Loucy (cell line): ENCODE results near the gene HEPACAM.

Experiments
- H2AFZ ChIP-seq: fragments of 200-600 bp; sonication (generic); 2 replicates; pipeline ENCODE4 v1.6.0; 2016; ENCODE audit warnings: antibody characterized with exemption, mild to moderate bottlenecking, low read length, moderate library complexity
- H3F3A ChIP-seq: fragments of 200-600 bp; 2 replicates; pipeline ENCODE4 v1.6.0; 2016; ENCODE audit warnings: antibody characterized with exemption, low read depth, mild to moderate bottlenecking
- H3K27me3 ChIP-seq: fragments of 200-600 bp; sonication (generic); 2 replicates; pipeline ENCODE4 v1.6.1; 2014; ENCODE audit warnings: low read length, mild to moderate bottlenecking; ENCODE audit not compliant: insufficient read depth, poor library complexity, severe bottlenecking
- H3K36me3 ChIP-seq: fragments of 200-600 bp; sonication (generic); 2 replicates; pipeline ENCODE4 v1.6.1; 2016; ENCODE audit warnings: low read length; ENCODE audit not compliant: insufficient read depth
- H3K4me1 ChIP-seq: fragments of 200-600 bp; sonication (generic); 2 replicates; pipeline ENCODE4 v1.5.1; 2014; ENCODE audit warnings: low read length, mild to moderate bottlenecking; ENCODE audit not compliant: insufficient read depth, poor library complexity, severe bottlenecking
- H3K4me2 ChIP-seq: fragments of 200-600 bp; sonication (generic); 2 replicates; pipeline ENCODE4 v1.6.0; 2014; ENCODE audit warnings: antibody characterized with exemption, low read length, low read depth, mild to moderate bottlenecking; ENCODE audit not compliant: poor library complexity, severe bottlenecking
- H3K4me3 ChIP-seq: fragments of 200-600 bp; sonication (generic); 2 replicates; pipeline ENCODE4 v1.5.1; 2014; ENCODE audit warnings: low read length, mild to moderate bottlenecking, mixed read lengths; ENCODE audit not compliant: poor library complexity, severe bottlenecking
- H3K79me2 ChIP-seq: fragments of 200-600 bp; sonication (generic); 2 replicates; pipeline ENCODE4 v1.6.1; 2014; ENCODE audit warnings: low read length; ENCODE audit not compliant: insufficient read depth
- H3K9ac ChIP-seq: fragments of 200-600 bp; sonication (generic); 2 replicates; pipeline ENCODE4 v1.6.0; 2014; ENCODE audit warnings: mild to moderate bottlenecking, low read depth, low read length, moderate library complexity; ENCODE audit not compliant: poor library complexity, severe bottlenecking
- H3K9me2 ChIP-seq: fragments of 200-600 bp; sonication (generic); replicated peaks from 2 replicates; pipeline ENCODE4 v1.6.1; 2016; ENCODE audit warnings: low read depth, low read length, mixed read lengths
- H3K9me3 ChIP-seq: fragments of 200-600 bp; sonication (generic); 2 replicates; pipeline ENCODE4 v1.6.1; 2014; ENCODE audit warnings: mild to moderate bottlenecking, antibody characterized with exemption, low read length, low read depth; ENCODE audit not compliant: insufficient read depth
- H4K20me1 ChIP-seq: fragments of 200-600 bp; sonication (generic); 2 replicates; pipeline ENCODE4 v1.6.0; 2014; ENCODE audit warnings: antibody characterized with exemption, low read length, mild to moderate bottlenecking; ENCODE audit not compliant: insufficient read depth, poor library complexity, severe bottlenecking
- CTCF ChIP-seq: fragments of 200-600 bp; sonication (generic); conservative IDR thresholded peaks from 2 replicates; pipeline ENCODE4 v1.5.1; 2014; ENCODE audit warnings: mild to moderate bottlenecking, antibody characterized with exemption, low read length
- EZH2phosphoT487 ChIP-seq: fragments of 200-600 bp; IDR thresholded peaks from 2 replicates; pipeline ENCODE4 v1.6.1; 2018; ENCODE audit warnings: antibody characterized with exemption, mild to moderate bottlenecking, moderate library complexity, borderline replicate concordance

HEPACAM gene

GRCh38 chr11:124878759-124879492, 56.9 kb downstream of the HEPACAM start:
- H2AFZ ChIP-seq: no peak overlapping the region
- TF ChIP-seq CTCF: no peak
- no peak for TF ChIP-seq EZH2phosphoT487
- H3K79me2 ChIP-seq: no peaks in the 10 kb centered on the region
- no peak overlapping the region for H3K9ac ChIP-seq
- peaks cover 15% of the 10 kb centered on the region for H3K4me1 ChIP-seq
- no peaks in the 10 kb centered on the region for H3K9me3 ChIP-seq
- no peaks in the 10 kb centered on the region for H3F3A ChIP-seq
- no peak overlapping the region for H3K4me3 ChIP-seq
- H3K36me3 ChIP-seq: no peaks in the 10 kb centered on the region
- no peaks in the 10 kb centered on the region for H3K27me3 ChIP-seq
- no peak overlapping the region for H3K4me2 ChIP-seq
- H4K20me1 ChIP-seq: no peaks in the 10 kb centered on the region
- H3K9me2 ChIP-seq: no peaks in the 10 kb centered on the region

- no peaks in the 10 kb centered on the region for H3K79me2 ChIP-seq
- H3F3A ChIP-seq: no peaks in the 10 kb centered on the region
- H3K9ac ChIP-seq: no peak overlapping the region
- H3K9me2 ChIP-seq: no peaks in the 10 kb centered on the region
- H3K27me3 ChIP-seq: no peaks in the 10 kb centered on the region
- H4K20me1 ChIP-seq: no peaks in the 10 kb centered on the region
- peaks cover 15% of the 10 kb centered on the region for H3K4me1 ChIP-seq
- TF ChIP-seq CTCF (no peak), EZH2phosphoT487 (no peak)
- H3K4me2 ChIP-seq: peak overlapping the region; percentile 85
- H3K9me3 ChIP-seq: no peaks in the 10 kb centered on the region
- H2AFZ ChIP-seq: no peak overlapping the region
- no peaks in the 10 kb centered on the region for H3K36me3 ChIP-seq
- no peak overlapping the region for H3K4me3 ChIP-seq
Measured at GRCh38 chr11:124877910-124878758, 57.7 kb downstream of the HEPACAM start.

GRCh38 chr11:124877631-124877909, 58.3 kb downstream of the HEPACAM start:
- Histone ChIP-seq H3K9ac (no peak overlapping the region), H3K4me1 (peaks cover 17% of the 10 kb centered on the region), H2AFZ (no peak overlapping the region), H3F3A (no peaks in the 10 kb centered on the region), H3K36me3 (no peaks in the 10 kb centered on the region), H3K4me2 (peak overlapping the region; percentile 85), H3K4me3 (peak overlapping the region; percentile 74), H3K79me2 (no peaks in the 10 kb centered on the region), H4K20me1 (no peaks in the 10 kb centered on the region), H3K27me3 (no peaks in the 10 kb centered on the region), H3K9me2 (no peaks in the 10 kb centered on the region), H3K9me3 (no peaks in the 10 kb centered on the region)
- TF ChIP-seq CTCF (no peak), EZH2phosphoT487 (no peak)
